ENCODE results near the gene COX7A1.

DNA sequence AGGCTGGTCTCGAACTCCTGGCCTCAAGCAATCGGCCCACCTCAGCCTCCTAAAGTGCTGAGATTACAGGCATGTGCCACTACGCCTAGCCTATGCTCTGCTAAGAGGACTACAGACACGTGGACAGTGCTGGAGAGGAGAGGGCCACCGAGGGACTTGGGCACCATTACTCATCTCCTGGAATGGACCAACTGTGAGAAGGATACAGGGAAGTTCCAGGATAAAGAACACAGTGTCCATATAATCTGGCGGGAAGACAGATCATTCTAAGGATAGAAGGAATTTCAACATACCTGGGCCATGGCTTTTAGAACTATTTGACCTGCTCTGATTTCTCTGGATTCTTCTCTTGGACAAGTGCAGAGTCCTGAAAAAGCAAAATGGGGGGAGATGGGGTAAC, 49.4 kb upstream of the COX7A1 start:
- TF ChIP-seq, protein P1, sequence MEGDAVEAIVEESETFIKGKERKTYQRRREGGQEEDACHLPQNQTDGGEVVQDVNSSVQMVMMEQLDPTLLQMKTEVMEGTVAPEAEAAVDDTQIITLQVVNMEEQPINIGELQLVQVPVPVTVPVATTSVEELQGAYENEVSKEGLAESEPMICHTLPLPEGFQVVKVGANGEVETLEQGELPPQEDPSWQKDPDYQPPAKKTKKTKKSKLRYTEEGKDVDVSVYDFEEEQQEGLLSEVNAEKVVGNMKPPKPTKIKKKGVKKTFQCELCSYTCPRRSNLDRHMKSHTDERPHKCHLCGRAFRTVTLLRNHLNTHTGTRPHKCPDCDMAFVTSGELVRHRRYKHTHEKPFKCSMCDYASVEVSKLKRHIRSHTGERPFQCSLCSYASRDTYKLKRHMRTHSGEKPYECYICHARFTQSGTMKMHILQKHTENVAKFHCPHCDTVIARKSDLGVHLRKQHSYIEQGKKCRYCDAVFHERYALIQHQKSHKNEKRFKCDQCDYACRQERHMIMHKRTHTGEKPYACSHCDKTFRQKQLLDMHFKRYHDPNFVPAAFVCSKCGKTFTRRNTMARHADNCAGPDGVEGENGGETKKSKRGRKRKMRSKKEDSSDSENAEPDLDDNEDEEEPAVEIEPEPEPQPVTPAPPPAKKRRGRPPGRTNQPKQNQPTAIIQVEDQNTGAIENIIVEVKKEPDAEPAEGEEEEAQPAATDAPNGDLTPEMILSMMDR (optimal IDR thresholded peaks at IDR 0.05 in 1 of 3, IDR thresholded peaks at IDR 0.05 in 1 of 3, conservative IDR thresholded peaks at IDR 0.05 in 1 of 3; ENCODE audit: extremely low read depth in 1 of 3, insufficient read depth in 2 of 3, low read length in 3 of 3): no peak
- no peak for TF ChIP-seq EZH2 (IDR thresholded peaks at IDR 0.05; ENCODE audit: low read length)
